GM19193 (cell line): ENCODE results near the gene PSAP.

Source experiments
- POLR2A ChIP-seq: IDR thresholded peaks from 4 replicates; pipeline ENCODE4 v1.6.1; 2011; ENCODE audit not compliant: insufficient read depth, insufficient read length; ENCODE audit errors: extremely low read depth

PSAP gene

GRCh38 chr10:71852355-71852937, 1.4 kb upstream of the PSAP start:
- TF ChIP-seq POLR2A, result no peak

GRCh38 chr10:71850021-71850742, 869 bp downstream of the PSAP start:
- TF ChIP-seq POLR2A, result no peak

- TF ChIP-seq POLR2A, result no peak
These were observed 1.6 kb downstream of the PSAP start for GRCh38 chr10:71849461-71849908.

GRCh38 chr10:71848325-71849275, 2.5 kb downstream of the PSAP start:
- TF ChIP-seq POLR2A, result no peak

- TF ChIP-seq POLR2A, result no peak
These were observed 3.6 kb downstream of the PSAP start for GRCh38 chr10:71847418-71847817.

GRCh38 chr10:71846816-71847215, 4.2 kb downstream of the PSAP start:
- no peak for TF ChIP-seq POLR2A

GRCh38 chr10:71845410-71846405, 5.3 kb downstream of the PSAP start:
- no peak for TF ChIP-seq POLR2A

- no peak for TF ChIP-seq POLR2A
These were observed 6.4 kb downstream of the PSAP start for GRCh38 chr10:71844695-71845094.

GRCh38 chr10:71844084-71844483, 7.0 kb downstream of the PSAP start:
- TF ChIP-seq POLR2A, result no peak

- no peak for TF ChIP-seq POLR2A
These were observed 8.0 kb downstream of the PSAP start for GRCh38 chr10:71842856-71843686.

GRCh38 chr10:71842422-71842821, 8.6 kb downstream of the PSAP start:
- no peak for TF ChIP-seq POLR2A

GRCh38 chr10:71840958-71841335, 10.1 kb downstream of the PSAP start:
- TF ChIP-seq POLR2A, result no peak

- TF ChIP-seq POLR2A, result no peak
These were observed 10.7 kb downstream of the PSAP start for GRCh38 chr10:71840177-71840957.
